ENCODE results near the gene NARS2. TPM values are rescaled to one million over a fixed set of nuclear protein-coding genes. Genes with fewer than 3 reads are reported as not detected.

The NARS2 gene
- total RNA-seq, 4 donors from 2014 or later: 9.2 to 39.9 (median 19.6) TPM

- no peak overlapping the region for H3K4me3 ChIP-seq
- no peaks in the 10 kb centered on the region for H3K27me3 ChIP-seq
- H3K9me3 ChIP-seq: no peaks in the 10 kb centered on the region
- TF ChIP-seq, protein P1, sequence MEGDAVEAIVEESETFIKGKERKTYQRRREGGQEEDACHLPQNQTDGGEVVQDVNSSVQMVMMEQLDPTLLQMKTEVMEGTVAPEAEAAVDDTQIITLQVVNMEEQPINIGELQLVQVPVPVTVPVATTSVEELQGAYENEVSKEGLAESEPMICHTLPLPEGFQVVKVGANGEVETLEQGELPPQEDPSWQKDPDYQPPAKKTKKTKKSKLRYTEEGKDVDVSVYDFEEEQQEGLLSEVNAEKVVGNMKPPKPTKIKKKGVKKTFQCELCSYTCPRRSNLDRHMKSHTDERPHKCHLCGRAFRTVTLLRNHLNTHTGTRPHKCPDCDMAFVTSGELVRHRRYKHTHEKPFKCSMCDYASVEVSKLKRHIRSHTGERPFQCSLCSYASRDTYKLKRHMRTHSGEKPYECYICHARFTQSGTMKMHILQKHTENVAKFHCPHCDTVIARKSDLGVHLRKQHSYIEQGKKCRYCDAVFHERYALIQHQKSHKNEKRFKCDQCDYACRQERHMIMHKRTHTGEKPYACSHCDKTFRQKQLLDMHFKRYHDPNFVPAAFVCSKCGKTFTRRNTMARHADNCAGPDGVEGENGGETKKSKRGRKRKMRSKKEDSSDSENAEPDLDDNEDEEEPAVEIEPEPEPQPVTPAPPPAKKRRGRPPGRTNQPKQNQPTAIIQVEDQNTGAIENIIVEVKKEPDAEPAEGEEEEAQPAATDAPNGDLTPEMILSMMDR (IDR thresholded peaks at IDR 0.05): no peak
- TF ChIP-seq POLR2A (IDR thresholded peaks at IDR 0.05): no peak
- no peaks in the 10 kb centered on the region for H3K4me1 ChIP-seq
- intact Hi-C loops (cut with DNase I; ENCODE audit: low total_unique reads): loop anchor here (10.0 kb wide), 1 partner anchor 125 kb away; no protein-coding TSS in a partner anchor
- H3K36me3 ChIP-seq: no peaks in the 10 kb centered on the region
- H3K27ac ChIP-seq: peak overlapping the region; percentile 18 to 24
- no peak for DNase-seq
These were observed 24.8 kb downstream of the NARS2 start for GRCh38 chr11:78549624-78550409.

DNA sequence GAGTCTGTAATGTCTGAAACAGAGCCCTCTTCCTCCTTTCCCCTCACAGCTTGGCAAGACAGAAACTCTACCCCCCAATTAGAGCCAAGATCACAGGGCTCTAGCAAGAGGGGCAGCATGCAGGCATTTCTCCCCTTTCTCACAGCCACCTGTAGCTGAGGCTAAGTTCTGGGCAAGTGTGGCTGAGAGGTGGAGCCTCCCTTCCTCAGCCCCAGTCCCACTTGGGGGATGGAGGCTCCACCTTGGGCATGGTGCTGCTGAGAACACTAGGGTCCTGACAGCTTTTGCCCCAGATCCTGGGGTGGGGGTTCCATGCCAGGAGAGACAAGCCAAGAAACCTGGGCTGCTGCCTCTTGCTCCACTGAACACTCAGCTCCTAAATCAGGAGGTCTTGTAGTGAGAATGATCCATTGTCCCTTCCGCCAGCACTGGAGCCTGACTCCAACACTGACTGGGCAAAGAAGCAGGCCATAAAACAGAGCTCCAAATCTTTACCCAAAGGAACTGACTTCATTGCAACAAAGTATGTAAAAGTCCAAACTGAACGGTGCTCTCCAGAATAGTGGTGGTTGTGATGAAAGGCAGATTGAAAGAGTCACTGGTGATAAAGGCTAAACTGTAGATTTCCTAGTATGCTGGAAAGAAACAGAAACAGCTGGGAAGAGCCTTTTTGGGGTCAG, 25.6 kb downstream of the NARS2 start:
- H3K4me3 ChIP-seq: no peak overlapping the region
- intact Hi-C loops (cut with DNase I; ENCODE audit: low total_unique reads): no loop called here
- H3K27ac ChIP-seq: peak overlapping the region in 1 of 2 donors; percentile 24
- no peaks in the 10 kb centered on the region for H3K36me3 ChIP-seq
- no peaks in the 10 kb centered on the region for H3K27me3 ChIP-seq
- H3K4me1 ChIP-seq: no peaks in the 10 kb centered on the region
- TF ChIP-seq POLR2A (IDR thresholded peaks at IDR 0.05): no peak
- TF ChIP-seq, protein P1 (IDR thresholded peaks at IDR 0.05): no peak
- no peaks in the 10 kb centered on the region for H3K9me3 ChIP-seq
- DNase-seq: no peak

- no peak overlapping the region for H3K4me3 ChIP-seq
- no peak overlapping the region for H3K27ac ChIP-seq
- H3K36me3 ChIP-seq: no peaks in the 10 kb centered on the region
- TF ChIP-seq, protein P1 (IDR thresholded peaks at IDR 0.05): no peak
- TF ChIP-seq POLR2A (IDR thresholded peaks at IDR 0.05): no peak
- intact Hi-C loops (cut with DNase I; ENCODE audit: low total_unique reads): no loop called here
- no peaks in the 10 kb centered on the region for H3K4me1 ChIP-seq
- H3K9me3 ChIP-seq: no peaks in the 10 kb centered on the region
- H3K27me3 ChIP-seq: no peaks in the 10 kb centered on the region
- DNase-seq: no peak
These were observed 26.5 kb downstream of the NARS2 start for GRCh38 chr11:78547931-78548705.

DNA sequence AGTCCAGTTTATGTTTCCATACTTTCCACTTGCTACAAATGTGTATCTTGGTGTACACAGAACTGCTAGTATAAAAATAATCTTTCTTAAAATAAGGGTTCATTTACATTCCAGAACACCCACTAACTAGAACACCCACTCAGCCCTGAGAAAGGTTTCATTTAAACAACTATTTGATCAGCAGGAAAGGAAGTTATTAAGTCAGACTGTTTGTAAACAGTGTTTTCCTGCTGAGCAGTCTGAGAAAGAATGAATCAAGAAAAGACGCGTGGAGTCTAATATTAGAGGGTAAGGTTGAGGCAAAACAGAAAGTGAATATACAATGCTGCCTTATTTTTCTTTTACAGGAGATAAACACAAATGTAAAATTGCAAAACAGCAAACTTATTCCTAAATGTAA, 32.7 kb downstream of the NARS2 start:
- H3K4me3 ChIP-seq: no peak overlapping the region
- no peaks in the 10 kb centered on the region for H3K9me3 ChIP-seq
- H3K4me1 ChIP-seq: no peaks in the 10 kb centered on the region
- DNase-seq: no peak
- no peak overlapping the region for H3K27ac ChIP-seq
- TF ChIP-seq, protein P1 (IDR thresholded peaks at IDR 0.05): no peak
- TF ChIP-seq POLR2A (IDR thresholded peaks at IDR 0.05): no peak
- no peaks in the 10 kb centered on the region for H3K36me3 ChIP-seq
- intact Hi-C loops (cut with DNase I; ENCODE audit: low total_unique reads): no loop called here
- no peaks in the 10 kb centered on the region for H3K27me3 ChIP-seq
